Psoas muscle (tissue), 8 donors: Measurements from ENCODE around the gene RHOH. TPM values are rescaled to one million over a fixed set of nuclear protein-coding genes. Genes with fewer than 3 reads are reported as not detected.
"Not testable (repeated sequence)": the region's sequence is repeated elsewhere in the genome, so short reads cannot be mapped to it uniquely, and the experiment has no call there.

ENCODE experiments used
- ATAC-seq, 4 donors: fragments of 200-7000 bp; cut with Tn5 transposase; one replicate each; pipeline ENCODE4 v1.9.1; 2020; ENCODE audit warnings: moderate library complexity in 3 of 4, mild to moderate bottlenecking in 2 of 4
- DNase-seq, 2 donors: peaks; one replicate each; pipeline ENCODE4 v3.0.0-alpha.2; 2020
- H3K27ac ChIP-seq: fragments of 200-600 bp; one replicate; pipeline ENCODE4 v1.8.0; 2022
- H3K27me3 ChIP-seq, 3 donors: fragments of 200-600 bp in 1 of 3; one replicate each; pipeline versions ENCODE4 v1.6.1 to v1.8.0; 2013 to 2022; ENCODE audit warnings: low read length in 2 of 3, mild to moderate bottlenecking in 2 of 3, moderate library complexity in 1 of 3; ENCODE audit not compliant: insufficient read depth in 3 of 3
- H3K36me3 ChIP-seq, 2 donors: fragments of 200-600 bp in 1 of 2; one replicate each; pipeline versions ENCODE4 v1.6.1 to v1.8.0; 2013 to 2022; ENCODE audit warnings: low read depth in 1 of 2, mild to moderate bottlenecking in 1 of 2, moderate library complexity in 1 of 2; ENCODE audit not compliant: insufficient read depth in 1 of 2
- H3K4me1 ChIP-seq: fragments of 200-600 bp; one replicate; pipeline ENCODE4 v1.8.0; 2022
- H3K4me3 ChIP-seq: fragments of 200-600 bp; one replicate; pipeline ENCODE4 v1.8.0; 2022; ENCODE audit warnings: mild to moderate bottlenecking
- H3K9me3 ChIP-seq: fragments of 200-600 bp; one replicate; pipeline ENCODE4 v1.8.0; 2022
- CTCF ChIP-seq: fragments of 200-600 bp; IDR thresholded peaks from one replicate; pipeline ENCODE4 v1.8.0; 2022; ENCODE audit warnings: antibody characterized with exemption
- WGBS, 3 donors: extraction: QIAGEN DNeasy Blood & Tissue Kit; methylation state at CpG; one replicate each; pipeline versions ENCODE4 v1.1.6 to v1.1.7; 2013; 5-methylcytosine and 5-hydroxymethylcytosine counted together
- intact Hi-C, 2 donors: fragments of 100-400 bp; cut with DNase I; formaldehyde crosslinking; loops; one replicate each; pipeline versions ENCODE4 v1.11.0 to v1.14.2; 2022
- polyA plus RNA-seq, 3 donors: library from polyadenylated mRNA; stranded (reverse); fragments of 200-250 nt; gene quantifications; one replicate each; pipeline ENCODE4 v1.2.3, GENCODE V29; 2013
- total RNA-seq, 4 donors: library from RNA; stranded (reverse); fragmentation: NEBNext Ultra II Directional in 2 of 4; extraction: Animal tissue kit (Norgen Biotek cat#: 25700) in 2 of 4; gene quantifications; one replicate each; pipeline versions ENCODE4 v1.2.1 to v1.2.4, GENCODE V29; 2021 to 2023
- donor health status: healthy with polysubstance abuse.
- donor health status: DM: no; HTN: no; CAD: no; lungs with moderate emphysema.
- donor health status: Bipolar disorder and iron deficiency.
- donor health status: healthy.
- donor health status: DM: yes; HTN: yes; CAD: no.
- donor health status: DM: no; HTN: no; CAD: no.
- donor health status: DM: no; HTN: no; CAD: no.
- donor health status: DM: yes; HTN: yes; CAD: no.

The RHOH gene
- total and polyA plus RNA-seq, 7 donors, result 0.04 to 0.68 (median 0.19) TPM; not detected in 1

- TF ChIP-seq CTCF, result no peak
- no peaks in the 10 kb centered on the region for H3K27me3 ChIP-seq
- no peaks in the 10 kb centered on the region for H3K4me1 ChIP-seq
- 86 to 91% (median 91%) methylated on average over 8 of the region's 8 CpGs for WGBS, 3 donors
- H3K9me3 ChIP-seq, result no peaks in the 10 kb centered on the region
- DNase-seq (no peak), ATAC-seq (no peak)
- intact Hi-C loops, result no loop called here
- no peak overlapping the region for H3K4me3 ChIP-seq
- no peak overlapping the region for H3K27ac ChIP-seq
- H3K36me3 ChIP-seq, result no peaks in the 10 kb centered on the region
Observed at GRCh38 chr4:40288566-40288965, 91.7 kb downstream of the RHOH start.

DNA sequence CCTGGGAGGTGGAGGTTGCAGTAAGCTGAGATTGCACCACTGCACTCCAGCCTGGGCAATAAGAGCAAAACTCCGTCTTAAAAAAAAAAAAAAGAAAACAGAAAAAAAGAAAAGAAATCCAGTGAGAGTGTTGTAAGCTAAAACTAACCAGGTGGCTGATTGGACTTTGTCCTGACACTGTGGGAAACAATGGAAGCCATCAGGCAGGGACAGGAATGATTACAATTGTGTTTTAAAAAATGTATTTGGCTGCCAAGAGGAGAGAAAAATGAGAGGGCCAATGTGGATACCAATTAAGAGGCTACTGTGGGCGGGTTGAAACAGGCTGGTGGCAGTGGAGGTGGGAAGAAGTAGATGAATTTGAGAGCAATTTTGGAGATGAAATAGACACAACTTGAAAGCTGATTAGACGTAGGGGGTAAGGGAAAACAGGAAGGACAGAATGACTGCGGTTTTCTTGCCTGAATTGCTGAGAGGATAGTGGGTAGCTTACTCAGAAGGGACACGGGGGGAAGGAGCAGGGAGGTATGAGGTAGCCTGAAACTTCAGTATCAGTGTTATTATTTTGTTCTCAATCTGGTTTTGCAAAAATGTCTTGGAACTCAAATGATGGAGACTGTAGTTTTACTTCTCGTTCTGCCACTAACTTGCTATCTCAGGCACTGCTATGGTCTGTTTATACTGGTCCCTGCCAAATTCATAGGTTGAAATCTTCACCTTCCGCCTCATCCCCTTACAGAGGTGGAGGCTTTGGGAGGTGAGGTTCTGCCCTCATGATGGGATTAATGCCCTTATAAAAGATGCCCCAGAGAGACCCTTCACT is 92.7 kb downstream of the RHOH start:
- intact Hi-C loops, result no loop called here
- Histone ChIP-seq H3K27me3 (no peaks in the 10 kb centered on the region), H3K9me3 (no peaks in the 10 kb centered on the region), H3K4me1 (no peaks in the 10 kb centered on the region), H3K27ac (no peak overlapping the region), H3K4me3 (no peak overlapping the region), H3K36me3 (no peaks in the 10 kb centered on the region)
- no peak for DNase-seq
- ATAC-seq, result no peak
- TF ChIP-seq CTCF, result no peak
- 54 to 58% (median 57%) methylated on average over 7 of the region's 7 CpGs for WGBS, 3 donors

GRCh38 chr4:40290611-40291186 is 93.9 kb downstream of the RHOH start:
- DNase-seq, H3K36me3 ChIP-seq, H3K4me1 ChIP-seq, H3K27me3 ChIP-seq, H3K27ac ChIP-seq, H3K4me3 ChIP-seq, intact Hi-C loops, H3K9me3 ChIP-seq, ATAC-seq: not testable (repeated sequence)
- WGBS, 3 donors, result 78 to 87% (median 86%) methylated on average over 2 of the region's 2 CpGs

- intact Hi-C loops, result no loop called here
Observed at GRCh38 chr4:40292313-40292759, 95.5 kb downstream of the RHOH start.

More at GRCh38 chr4:40292313-40292759, 95.5 kb downstream of the RHOH start:
- ATAC-seq (no peak), DNase-seq (no peak)
- Histone ChIP-seq H3K4me1 (no peaks in the 10 kb centered on the region), H3K9me3 (no peaks in the 10 kb centered on the region), H3K36me3 (no peaks in the 10 kb centered on the region), H3K27me3 (no peaks in the 10 kb centered on the region), H3K27ac (no peak overlapping the region), H3K4me3 (no peak overlapping the region)
- WGBS, 3 donors, result 66 to 82% (median 80%) methylated on average over 2 of the region's 2 CpGs
- no peak for TF ChIP-seq CTCF
